Measurements from ENCODE around the gene EMD. TPM values are rescaled to one million over a fixed set of nuclear protein-coding genes. Genes with fewer than 3 reads are reported as not detected.

The EMD gene
- polyA plus RNA-seq, 1 donor (not counting 4 experiments of a cell fraction or from before 2014, with no cell fraction given): 36.9 TPM

DNA sequence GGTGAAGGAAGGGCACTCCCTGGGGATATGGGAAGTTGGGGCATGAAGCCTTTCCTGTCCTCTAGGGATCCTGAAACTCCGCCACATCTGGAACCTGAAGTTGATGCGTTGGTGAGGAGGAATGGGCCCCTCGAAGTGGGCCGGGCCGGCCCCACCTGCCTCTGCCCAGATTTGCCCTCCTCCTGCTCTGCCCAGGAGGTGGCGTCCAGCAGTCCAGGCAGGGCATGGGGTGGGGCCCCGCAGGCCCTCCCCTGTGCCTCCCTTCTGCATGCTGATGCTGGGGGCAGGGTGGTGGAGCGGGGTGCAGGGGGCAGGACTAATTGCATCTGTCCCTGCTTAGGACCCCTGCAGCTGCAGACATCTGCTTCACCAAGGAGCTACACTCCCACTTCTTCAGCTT lies 34.0 kb downstream of the EMD start:
- TF ChIP-seq EZH2 (IDR thresholded peaks at IDR 0.05; ENCODE audit: low read length): no peak

DNA sequence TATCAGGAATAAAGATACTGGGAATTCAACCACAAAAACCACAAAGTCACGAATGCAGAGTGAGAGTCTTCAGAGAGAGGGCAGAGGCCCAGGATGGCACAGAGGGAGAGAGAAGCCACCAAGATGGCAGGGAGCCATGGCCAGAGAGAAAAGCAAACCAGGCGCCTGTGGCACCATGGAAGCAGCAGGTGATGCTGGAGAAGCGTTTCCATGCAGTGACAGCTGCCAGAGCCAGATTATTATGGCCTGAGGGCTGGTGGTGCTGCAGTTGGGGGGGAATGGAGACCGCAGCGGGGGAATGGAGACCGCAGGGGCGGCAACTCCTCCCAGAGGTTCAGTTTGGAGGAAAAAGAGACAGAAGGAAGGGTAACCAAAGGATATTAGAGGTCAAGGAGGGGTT lies 38.1 kb downstream of the EMD start:
- no peak overlapping the region for H2AFZ ChIP-seq (ENCODE audit: control insufficient read depth, low read length)
- no peaks in the 10 kb centered on the region for H3K9me3 ChIP-seq (ENCODE audit: control insufficient read depth, low read depth, low read length)
- H3K27me3 ChIP-seq (ENCODE audit: control insufficient read depth, extremely low read depth, insufficient read depth, low read length): no peaks in the 10 kb centered on the region
- H4K20me1 ChIP-seq (ENCODE audit: control insufficient read depth, extremely low read depth, insufficient read depth, low read length): no peaks in the 10 kb centered on the region
- DNase-seq (ENCODE audit: low read depth, low spot score) (no peak), FAIRE-seq (no peak)
- dilution Hi-C loops (cut with MboI; ENCODE audit: extremely low pct_ligation_motif_present, low sequenced_read_pairs): no loop called here
- H3K27ac ChIP-seq (ENCODE audit: control insufficient read depth, insufficient read depth, low read length): no peak overlapping the region
- H3K4me2 ChIP-seq (ENCODE audit: control insufficient read depth, extremely low read depth, insufficient read depth, low read depth, low read length): no peak overlapping the region
- no peak for TF ChIP-seq EZH2 (IDR thresholded peaks at IDR 0.05; ENCODE audit: low read length)
- TF ChIP-seq, protein P1, sequence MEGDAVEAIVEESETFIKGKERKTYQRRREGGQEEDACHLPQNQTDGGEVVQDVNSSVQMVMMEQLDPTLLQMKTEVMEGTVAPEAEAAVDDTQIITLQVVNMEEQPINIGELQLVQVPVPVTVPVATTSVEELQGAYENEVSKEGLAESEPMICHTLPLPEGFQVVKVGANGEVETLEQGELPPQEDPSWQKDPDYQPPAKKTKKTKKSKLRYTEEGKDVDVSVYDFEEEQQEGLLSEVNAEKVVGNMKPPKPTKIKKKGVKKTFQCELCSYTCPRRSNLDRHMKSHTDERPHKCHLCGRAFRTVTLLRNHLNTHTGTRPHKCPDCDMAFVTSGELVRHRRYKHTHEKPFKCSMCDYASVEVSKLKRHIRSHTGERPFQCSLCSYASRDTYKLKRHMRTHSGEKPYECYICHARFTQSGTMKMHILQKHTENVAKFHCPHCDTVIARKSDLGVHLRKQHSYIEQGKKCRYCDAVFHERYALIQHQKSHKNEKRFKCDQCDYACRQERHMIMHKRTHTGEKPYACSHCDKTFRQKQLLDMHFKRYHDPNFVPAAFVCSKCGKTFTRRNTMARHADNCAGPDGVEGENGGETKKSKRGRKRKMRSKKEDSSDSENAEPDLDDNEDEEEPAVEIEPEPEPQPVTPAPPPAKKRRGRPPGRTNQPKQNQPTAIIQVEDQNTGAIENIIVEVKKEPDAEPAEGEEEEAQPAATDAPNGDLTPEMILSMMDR (optimal IDR thresholded peaks at IDR 0.05 in 1 of 3, IDR thresholded peaks at IDR 0.05 in 1 of 3, conservative IDR thresholded peaks at IDR 0.05 in 1 of 3; ENCODE audit: extremely low read depth in 1 of 3, insufficient read depth in 2 of 3, low read length in 3 of 3): no peak
- peaks cover 0 to 4% of the 10 kb centered on the region in 2 experiments for H3K36me3 ChIP-seq (ENCODE audit: control insufficient read depth in 2 of 2, extremely low read depth in 1 of 2, insufficient read depth in 2 of 2, low read length in 2 of 2)
- H3K4me1 ChIP-seq (ENCODE audit: control insufficient read depth, extremely low read depth, insufficient read depth, low read length): peaks cover 8% of the 10 kb centered on the region
- H3K79me2 ChIP-seq (ENCODE audit: control insufficient read depth, insufficient read depth, low read length): no peaks in the 10 kb centered on the region
- no peaks in the 10 kb centered on the region for H3K9me1 ChIP-seq (ENCODE audit: control insufficient read depth, extremely low read depth, insufficient read depth, low read length)
- H3K9ac ChIP-seq (ENCODE audit: control insufficient read depth, extremely low read depth, insufficient read depth, low read length): no peak overlapping the region
- H3K4me3 ChIP-seq (ENCODE audit: control insufficient read depth in 2 of 3, extremely low read depth in 1 of 3, insufficient read depth in 2 of 3, low read depth in 1 of 3, low read length in 3 of 3): no peak overlapping the region

More for the DNA sequence above, 34.0 kb downstream of the EMD start:
- H3K27ac ChIP-seq (ENCODE audit: control insufficient read depth, insufficient read depth, low read length): no peak overlapping the region
- no peaks in the 10 kb centered on the region for H3K27me3 ChIP-seq (ENCODE audit: control insufficient read depth, extremely low read depth, insufficient read depth, low read length)
- H3K9ac ChIP-seq (ENCODE audit: control insufficient read depth, extremely low read depth, insufficient read depth, low read length): no peak overlapping the region
- FAIRE-seq (no peak), DNase-seq (ENCODE audit: low read depth, low spot score) (no peak)
- no peaks in the 10 kb centered on the region for H3K9me1 ChIP-seq (ENCODE audit: control insufficient read depth, extremely low read depth, insufficient read depth, low read length)
- H3K36me3 ChIP-seq (ENCODE audit: control insufficient read depth in 2 of 2, extremely low read depth in 1 of 2, insufficient read depth in 2 of 2, low read length in 2 of 2): no peaks in the 10 kb centered on the region
- H3K9me3 ChIP-seq (ENCODE audit: control insufficient read depth, low read depth, low read length): no peaks in the 10 kb centered on the region
- H3K79me2 ChIP-seq (ENCODE audit: control insufficient read depth, insufficient read depth, low read length): no peaks in the 10 kb centered on the region
- H4K20me1 ChIP-seq (ENCODE audit: control insufficient read depth, extremely low read depth, insufficient read depth, low read length): no peaks in the 10 kb centered on the region
- H3K4me2 ChIP-seq (ENCODE audit: control insufficient read depth, extremely low read depth, insufficient read depth, low read depth, low read length): no peak overlapping the region
- H2AFZ ChIP-seq (ENCODE audit: control insufficient read depth, low read length): no peak overlapping the region
- dilution Hi-C loops (cut with MboI; ENCODE audit: extremely low pct_ligation_motif_present, low sequenced_read_pairs): no loop called here
- peaks cover 17% of the 10 kb centered on the region for H3K4me1 ChIP-seq (ENCODE audit: control insufficient read depth, extremely low read depth, insufficient read depth, low read length)
- no peak overlapping the region for H3K4me3 ChIP-seq (ENCODE audit: control insufficient read depth in 2 of 3, extremely low read depth in 1 of 3, insufficient read depth in 2 of 3, low read depth in 1 of 3, low read length in 3 of 3)

DNA sequence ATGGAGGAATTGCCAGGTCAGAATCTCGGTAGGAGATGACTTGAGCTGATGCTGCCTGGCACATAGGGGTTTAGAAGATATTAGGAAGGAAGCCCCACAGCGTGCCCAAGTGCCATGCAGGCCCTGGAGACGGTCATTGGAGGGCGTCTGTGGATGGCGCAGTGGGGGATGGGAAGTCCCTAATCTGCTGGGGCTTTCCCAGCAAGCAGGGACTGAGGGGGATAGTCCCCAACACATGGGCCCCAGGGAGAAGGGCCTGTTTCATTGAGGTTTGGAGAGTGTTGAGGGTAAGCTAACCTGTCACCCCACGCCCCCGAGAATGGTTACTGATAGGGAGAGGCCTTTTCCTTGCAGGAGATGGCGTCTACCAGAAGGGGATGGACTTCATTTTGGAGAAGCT lies 40.1 kb downstream of the EMD start:
- TF ChIP-seq EZH2 (IDR thresholded peaks at IDR 0.05; ENCODE audit: low read length): no peak
- TF ChIP-seq, protein P1 (optimal IDR thresholded peaks at IDR 0.05 in 1 of 3, IDR thresholded peaks at IDR 0.05 in 1 of 3, conservative IDR thresholded peaks at IDR 0.05 in 1 of 3; ENCODE audit: extremely low read depth in 1 of 3, insufficient read depth in 2 of 3, low read length in 3 of 3): no peak
- H3K79me2 ChIP-seq (ENCODE audit: control insufficient read depth, insufficient read depth, low read length): no peaks in the 10 kb centered on the region
- H3K27me3 ChIP-seq (ENCODE audit: control insufficient read depth, extremely low read depth, insufficient read depth, low read length): no peaks in the 10 kb centered on the region
- DNase-seq (ENCODE audit: low read depth, low spot score) (no peak), FAIRE-seq (no peak)
- H3K9me3 ChIP-seq (ENCODE audit: control insufficient read depth, low read depth, low read length): no peaks in the 10 kb centered on the region
- H3K27ac ChIP-seq (ENCODE audit: control insufficient read depth, insufficient read depth, low read length): no peak overlapping the region
- H3K4me2 ChIP-seq (ENCODE audit: control insufficient read depth, extremely low read depth, insufficient read depth, low read depth, low read length): no peak overlapping the region
- H3K4me1 ChIP-seq (ENCODE audit: control insufficient read depth, extremely low read depth, insufficient read depth, low read length): no peaks in the 10 kb centered on the region
- H3K4me3 ChIP-seq (ENCODE audit: control insufficient read depth in 2 of 3, extremely low read depth in 1 of 3, insufficient read depth in 2 of 3, low read depth in 1 of 3, low read length in 3 of 3): no peak overlapping the region
- H3K9ac ChIP-seq (ENCODE audit: control insufficient read depth, extremely low read depth, insufficient read depth, low read length): no peak overlapping the region
- no peak overlapping the region for H2AFZ ChIP-seq (ENCODE audit: control insufficient read depth, low read length)
- peaks cover 0 to 4% of the 10 kb centered on the region in 2 experiments for H3K36me3 ChIP-seq (ENCODE audit: control insufficient read depth in 2 of 2, extremely low read depth in 1 of 2, insufficient read depth in 2 of 2, low read length in 2 of 2)
- H4K20me1 ChIP-seq (ENCODE audit: control insufficient read depth, extremely low read depth, insufficient read depth, low read length): no peaks in the 10 kb centered on the region
- H3K9me1 ChIP-seq (ENCODE audit: control insufficient read depth, extremely low read depth, insufficient read depth, low read length): no peaks in the 10 kb centered on the region
- dilution Hi-C loops (cut with MboI; ENCODE audit: extremely low pct_ligation_motif_present, low sequenced_read_pairs): no loop called here

All from keratinocyte (primary cell).